ENCODE measurements around the gene GDA.
A peak's percentile ranks its signal among the peaks of the same experiment; 100 is the strongest.

Gene GDA

GRCh38 chr9:72151104-72151503 lies 1.9 kb downstream of the GDA start:
- DNase-seq: no peak

GRCh38 chr9:72154468-72155285 lies 5.4 kb downstream of the GDA start:
- DNase-seq: no peak

- no peak for DNase-seq
Observed at GRCh38 chr9:72155301-72155700, 6.1 kb downstream of the GDA start.

GRCh38 chr9:72156586-72156985 lies 7.3 kb downstream of the GDA start:
- no peak for DNase-seq

- DNase-seq: no peak
Observed at GRCh38 chr9:72158680-72159079, 9.4 kb downstream of the GDA start.

GRCh38 chr9:72160446-72161123 lies 11.3 kb downstream of the GDA start:
- DNase-seq: no peak

GRCh38 chr9:72165326-72165725 lies 16.1 kb downstream of the GDA start:
- no peak for DNase-seq

GRCh38 chr9:72165821-72166547 lies 16.7 kb downstream of the GDA start:
- no peak for DNase-seq

- DNase-seq: no peak
Observed at GRCh38 chr9:72168075-72168474, 18.8 kb downstream of the GDA start.

- DNase-seq: no peak
Observed at GRCh38 chr9:72169178-72169577, 19.9 kb downstream of the GDA start.

GRCh38 chr9:72173080-72173479 lies 23.8 kb downstream of the GDA start:
- DNase-seq: no peak

- DNase-seq: peak in 1 of 2 donors; percentile 42
Observed at GRCh38 chr9:72185561-72185960, 36.3 kb downstream of the GDA start.

GRCh38 chr9:72187121-72187695 lies 38.0 kb downstream of the GDA start:
- no peak for DNase-seq

GRCh38 chr9:72188232-72188631 lies 39.0 kb downstream of the GDA start:
- DNase-seq: no peak

GRCh38 chr9:72193478-72193881 lies 44.2 kb downstream of the GDA start:
- no peak for DNase-seq

- DNase-seq: no peak
Observed at GRCh38 chr9:72199238-72199637, 50.0 kb downstream of the GDA start.

- no peak for DNase-seq
Observed at GRCh38 chr9:72200452-72200851, 51.2 kb downstream of the GDA start.

- no peak for DNase-seq
Observed at GRCh38 chr9:72202009-72202408, 52.8 kb downstream of the GDA start.

GRCh38 chr9:72203205-72203803 lies 54.1 kb downstream of the GDA start:
- peak; percentile 17 to 22 for DNase-seq

GRCh38 chr9:72204062-72204461 lies 54.8 kb downstream of the GDA start:
- DNase-seq: no peak

GRCh38 chr9:72205513-72205912 lies 56.3 kb downstream of the GDA start:
- DNase-seq: no peak

- DNase-seq: no peak
Observed at GRCh38 chr9:72207278-72207677, 58.0 kb downstream of the GDA start.

GRCh38 chr9:72210522-72210921 lies 61.3 kb downstream of the GDA start:
- no peak for DNase-seq

Measured in hippocampal formation (tissue), 2 donors.